H1 (cell line): ENCODE data around the gene PCDHGB3. TPM values are rescaled to one million over a fixed set of nuclear protein-coding genes. Genes with fewer than 3 reads are reported as not detected.

ENCODE experiments used
- CTCF ChIA-PET: fragments of 300-600 bp; sonication (Branson Sonifier 250); formaldehyde crosslinking; loops from one replicate; lab custom pipeline; 2021; ENCODE audit not compliant: partially characterized antibody; lab: Charles Lee
- POLR2A ChIA-PET: fragments of 300-600 bp; sonication (Branson Sonifier 250); formaldehyde crosslinking; loops from one replicate; lab custom pipeline; 2021; ENCODE audit warnings: inconsistent platforms; ENCODE audit not compliant: partially characterized antibody; lab: Charles Lee
- DNase-seq, 2 experiments: peaks; one replicate each; pipeline versions ENCODE4 v3.0.0 to v3.0.0-alpha.2; 2010 to 2022; ENCODE audit warnings: low spot score in 2 of 2, low read depth in 1 of 2, mixed read lengths in 1 of 2
- FAIRE-seq: peaks from 2 replicates; lab custom pipeline; 2011; peaks lifted over from hg19 to GRCh38; lab: Jason Lieb, UNC
- H2AFZ ChIP-seq: 2 replicates; pipeline ENCODE4 v1.8.1; 2012; ENCODE audit warnings: low read length, inconsistent platforms
- H2AK5ac ChIP-seq: 2 replicates; pipeline ENCODE4 v1.6.1; 2013; ENCODE audit warnings: low read depth, low read length
- H2BK120ac ChIP-seq: replicated peaks from 2 replicates; pipeline ENCODE3; 2013; ENCODE audit warnings: low read depth, low read length, inconsistent platforms
- H2BK12ac ChIP-seq: 2 replicates; pipeline ENCODE4 v1.6.1; 2013; ENCODE audit warnings: low read depth, low read length
- H2BK15ac ChIP-seq: 2 replicates; pipeline ENCODE4 v1.6.1; 2013; ENCODE audit warnings: low read length
- H2BK20ac ChIP-seq: 2 replicates; pipeline ENCODE4 v1.6.1; 2013; ENCODE audit warnings: low read length
- H2BK5ac ChIP-seq: 2 replicates; pipeline ENCODE4 v1.6.1; 2013; ENCODE audit warnings: low read depth, low read length
- H3K14ac ChIP-seq: 2 replicates; pipeline ENCODE4 v1.6.1; 2013; ENCODE audit warnings: inconsistent platforms; ENCODE audit not compliant: insufficient read length
- H3K18ac ChIP-seq: 2 replicates; pipeline ENCODE4 v1.6.1; 2013; ENCODE audit warnings: low read length; ENCODE audit errors: extremely low read depth
- H3K23ac ChIP-seq: 2 replicates; pipeline ENCODE4 v1.6.1; 2013; ENCODE audit warnings: inconsistent platforms; ENCODE audit not compliant: insufficient read length
- H3K23me2 ChIP-seq: 2 replicates; pipeline ENCODE4 v1.6.1; 2013; ENCODE audit warnings: low read depth, low read length
- H3K27ac ChIP-seq: 2 replicates; pipeline ENCODE4 v1.6.1; 2011; ENCODE audit warnings: low read depth, low read length, inconsistent platforms
- H3K27me3 ChIP-seq, 4 experiments: replicated peaks in 1 of 4; 1 replicate in 1 of 4; 2 replicates in 3 of 4; pipeline versions ENCODE4 v1.6.1 to v1.8.1; 2011 to 2013; ENCODE audit warnings: low read length in 3 of 4, mild to moderate bottlenecking in 3 of 4, inconsistent platforms in 2 of 4, mixed read lengths in 2 of 4, moderate library complexity in 1 of 4; ENCODE audit not compliant: control insufficient read depth in 3 of 4, insufficient read depth in 3 of 4; ENCODE audit errors: extremely low read depth in 1 of 4
- H3K36me3 ChIP-seq, 4 experiments: 2 replicates each; pipeline versions ENCODE4 v1.6.1 to v1.8.1; 2011 to 2013; ENCODE audit warnings: mild to moderate bottlenecking in 4 of 4, low read length in 3 of 4, moderate library complexity in 2 of 4, control low read depth in 1 of 4, inconsistent platforms in 1 of 4; ENCODE audit not compliant: insufficient read depth in 4 of 4, control insufficient read depth in 2 of 4
- H3K4ac ChIP-seq: replicated peaks from 2 replicates; pipeline ENCODE3; 2013; ENCODE audit warnings: low read length, low read depth, mixed read lengths, inconsistent platforms; ENCODE audit not compliant: insufficient read length
- H3K4me1 ChIP-seq, 4 experiments: replicated peaks in 1 of 4; 1 replicate in 1 of 4; 2 replicates in 3 of 4; pipeline versions ENCODE4 v1.6.1 to v1.8.1; 2011 to 2013; ENCODE audit warnings: low read length in 3 of 4, inconsistent platforms in 2 of 4, mixed read lengths in 1 of 4; ENCODE audit not compliant: insufficient read depth in 4 of 4, control insufficient read depth in 3 of 4
- H3K4me2 ChIP-seq, 2 experiments: 2 replicates each; pipeline versions ENCODE4 v1.6.1 to v1.8.1; 2011 to 2013; ENCODE audit warnings: low read depth in 2 of 2, low read length in 2 of 2, control low read depth in 1 of 2, inconsistent platforms in 1 of 2, mild to moderate bottlenecking in 1 of 2; ENCODE audit not compliant: insufficient read depth in 1 of 2
- H3K4me3 ChIP-seq, 4 experiments: fragments of 200-600, 300-600 bp in 1 of 4; sonication (generic), shearing (Covaris generic), sonication (Bioruptor Twin) in 1 of 4; 2 replicates each; pipeline versions ENCODE4 v1.5.1 to v1.8.1; 2011 to 2016; ENCODE audit warnings: low read length in 4 of 4, low read depth in 3 of 4, control low read depth in 2 of 4, inconsistent platforms in 2 of 4, mild to moderate bottlenecking in 2 of 4, mixed read lengths in 1 of 4, moderate library complexity in 1 of 4; ENCODE audit not compliant: insufficient read depth in 2 of 4; ENCODE audit errors: extremely low read depth in 1 of 4
- H3K56ac ChIP-seq: replicated peaks from 2 replicates; pipeline ENCODE3; 2013; ENCODE audit warnings: low read depth, mild to moderate bottlenecking, mixed read lengths, low read length, inconsistent platforms; ENCODE audit not compliant: insufficient read length
- H3K79me1 ChIP-seq: 2 replicates; pipeline ENCODE4 v1.6.1; 2013; ENCODE audit warnings: low read depth, low read length, control low read depth
- H3K79me2 ChIP-seq, 2 experiments: 2 replicates each; pipeline versions ENCODE4 v1.6.1 to v1.8.1; 2012 to 2013; ENCODE audit warnings: low read length in 2 of 2, mild to moderate bottlenecking in 2 of 2, inconsistent platforms in 1 of 2; ENCODE audit not compliant: insufficient read depth in 2 of 2, control insufficient read depth in 1 of 2
- H3K9ac ChIP-seq, 4 experiments: replicated peaks in 1 of 4; 1 replicate in 1 of 4; 2 replicates in 3 of 4; pipeline versions ENCODE4 v1.6.1 to v1.8.1; 2011 to 2013; ENCODE audit warnings: low read depth in 3 of 4, low read length in 3 of 4, control low read depth in 2 of 4, mild to moderate bottlenecking in 2 of 4, moderate library complexity in 2 of 4, inconsistent platforms in 1 of 4; ENCODE audit errors: extremely low read depth in 1 of 4
- H3K9me3 ChIP-seq, 2 experiments: 2 replicates each; pipeline versions ENCODE4 v1.6.1 to v1.8.1; 2012 to 2013; ENCODE audit warnings: mild to moderate bottlenecking in 2 of 2, moderate library complexity in 2 of 2, control low read depth in 1 of 2, inconsistent platforms in 1 of 2, low read depth in 1 of 2, low read length in 1 of 2, mixed read lengths in 1 of 2; ENCODE audit not compliant: insufficient read depth in 2 of 2
- H4K20me1 ChIP-seq, 2 experiments: replicated peaks in 1 of 2; 2 replicates each; pipeline versions ENCODE3 to v1.8.1; 2011 to 2013; ENCODE audit warnings: inconsistent platforms in 2 of 2, low read length in 2 of 2, mild to moderate bottlenecking in 1 of 2; ENCODE audit not compliant: insufficient read depth in 2 of 2, control insufficient read depth in 1 of 2
- H4K5ac ChIP-seq: 2 replicates; pipeline ENCODE4 v1.6.1; 2013; ENCODE audit warnings: low read length, low read depth, mixed read lengths, inconsistent platforms; ENCODE audit not compliant: insufficient read length
- H4K8ac ChIP-seq: 2 replicates; pipeline ENCODE4 v1.8.0; 2013; ENCODE audit warnings: mild to moderate bottlenecking, moderate library complexity, low read length, inconsistent platforms; ENCODE audit not compliant: insufficient read depth; ENCODE audit errors: extremely low read depth
- H4K91ac ChIP-seq: replicated peaks from 2 replicates; pipeline ENCODE3; 2013; ENCODE audit warnings: low read length, mixed read lengths, inconsistent platforms; ENCODE audit not compliant: insufficient read length
- CEBPB ChIP-seq: IDR thresholded peaks from 2 replicates; pipeline ENCODE4 v1.6.1; 2012; ENCODE audit warnings: low read depth, low read length
- HDAC6 ChIP-seq: IDR thresholded peaks from one replicate; pipeline ENCODE4 v1.7.1; 2012; ENCODE audit warnings: low read depth, mild to moderate bottlenecking, inconsistent platforms, low read length, moderate library complexity
- MAX ChIP-seq: IDR thresholded peaks from 2 replicates; pipeline ENCODE4 v1.6.1; 2012; ENCODE audit warnings: inconsistent platforms
- POLR2AphosphoS5 ChIP-seq: IDR thresholded peaks from 2 replicates; pipeline ENCODE4 v1.6.1; 2011; ENCODE audit warnings: low read depth, low read length
- RBBP5 ChIP-seq: IDR thresholded peaks from 2 replicates; pipeline ENCODE4 v1.7.1; 2012; ENCODE audit warnings: low read depth, mild to moderate bottlenecking, inconsistent platforms, low read length, moderate library complexity, borderline replicate concordance
- SAP30 ChIP-seq: fragments of 300-600 bp; sonication (generic); IDR thresholded peaks from 2 replicates; pipeline ENCODE4 v1.7.1; 2012; ENCODE audit warnings: low read length, moderate library complexity, mild to moderate bottlenecking, inconsistent platforms; ENCODE audit not compliant: insufficient read depth, insufficient replicate concordance
- SP4 ChIP-seq: IDR thresholded peaks from 2 replicates; pipeline ENCODE4 v1.6.1; 2012; ENCODE audit warnings: low read length, inconsistent platforms
- SRF ChIP-seq: IDR thresholded peaks from 2 replicates; pipeline ENCODE4 v1.6.1; 2011; ENCODE audit warnings: mild to moderate bottlenecking, low read depth, low read length, moderate library complexity
- TEAD4 ChIP-seq: IDR thresholded peaks from 2 replicates; pipeline ENCODE4 v1.6.1; 2012; ENCODE audit warnings: low read depth, low read length, inconsistent platforms, mixed read lengths
- YY1 ChIP-seq: IDR thresholded peaks from 2 replicates; pipeline ENCODE4 v1.6.1; 2011; ENCODE audit warnings: low read depth, mild to moderate bottlenecking, low read length
- WGBS, 2 experiments: shearing (Covaris generic) in 1 of 2; methylation state at CpG; one replicate each; pipeline versions ENCODE4 v1.1.6 to v1.1.7; 2013 to 2015; ENCODE audit warnings: low lambda C conversion rate in 2 of 2, mixed read lengths in 2 of 2, inconsistent platforms in 1 of 2, low coverage in 1 of 2, missing lambda C conversion rate in 1 of 2; ENCODE audit not compliant: insufficient replicate concordance in 2 of 2, insufficient coverage in 1 of 2, insufficient read length in 1 of 2; ENCODE audit errors: extremely low coverage in 1 of 2, missing lambda C conversion rate in 1 of 2; 5-methylcytosine and 5-hydroxymethylcytosine counted together
- polyA plus RNA-seq, 7 experiments: library from polyadenylated mRNA; depleted of rRNA in 3 of 7; stranded (reverse) in 5 of 7; unstranded in 2 of 7; fragments of >200 nt in 5 of 7; fragments of 200-250 nt in 2 of 7; gene quantifications; 1 replicate in 5 of 7; 2 replicates in 1 of 7; 4 replicates in 1 of 7; pipeline versions ENCODE4 v1.2.1 to v1.2.3, GENCODE V29; 2011 to 2013; ENCODE audit warnings: missing spikeins in 2 of 7, mixed read lengths in 2 of 7
- total RNA-seq: library from RNA; stranded (reverse); fragmentation: NEBNext Ultra II Directional; extraction: Animal tissue kit (Norgen Biotek cat#: 25700); gene quantifications from 2 replicates; pipeline ENCODE4 v1.2.1, GENCODE V29; 2021

The PCDHGB3 gene
- total and polyA plus RNA-seq, 2 of the 8 experiments (the other 6 are each of a cell fraction or from before 2014, with no cell fraction given), result 1.6 to 1.9 TPM

DNA sequence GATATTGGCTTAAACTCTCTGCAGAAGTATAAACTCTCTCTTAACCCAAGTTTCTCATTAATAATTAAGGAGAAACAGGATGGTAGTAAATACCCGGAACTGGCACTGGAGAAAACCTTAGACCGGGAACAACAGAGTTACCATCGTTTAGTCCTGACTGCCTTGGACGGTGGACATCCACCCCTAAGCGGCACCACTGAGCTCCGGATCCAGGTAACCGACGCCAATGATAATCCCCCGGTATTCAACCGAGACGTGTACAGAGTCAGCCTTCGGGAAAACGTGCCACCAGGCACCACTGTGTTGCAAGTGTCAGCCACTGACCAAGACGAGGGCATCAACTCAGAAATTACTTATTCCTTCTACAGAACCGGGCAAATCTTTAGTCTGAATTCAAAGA, 28.6 kb downstream of the PCDHGB3 start:
- H3K4ac ChIP-seq, result no peak overlapping the region
- no peaks in the 10 kb centered on the region for H3K27me3 ChIP-seq
- no peak overlapping the region for H2BK120ac ChIP-seq
- no peak for FAIRE-seq
- H3K23ac ChIP-seq, result no peak overlapping the region
- no peak overlapping the region for H3K4me2 ChIP-seq
- no peak overlapping the region for H2BK12ac ChIP-seq
- H3K23me2 ChIP-seq, result no peaks in the 10 kb centered on the region
- no peak overlapping the region for H3K4me3 ChIP-seq
- H2AK5ac ChIP-seq, result no peak overlapping the region
- H3K18ac ChIP-seq, result no peak overlapping the region
- no peak overlapping the region for H3K56ac ChIP-seq
- H3K79me1 ChIP-seq, result no peaks in the 10 kb centered on the region
- no peaks in the 10 kb centered on the region for H3K79me2 ChIP-seq
- no peaks in the 10 kb centered on the region for H4K20me1 ChIP-seq
- ChIA-PET POLR2A (no interaction called here), CTCF (interaction anchor here (1.3 to 4.0 kb wide), 11 partner anchors 8 to 175 kb away, joined by 3 to 34 read pairs (median 9); partner anchors contain the start of genes PCDHB15, PCDHGA10, PCDHGA4 and PCDHGB3)
- H2BK5ac ChIP-seq, result no peak overlapping the region
- no peak overlapping the region for H3K14ac ChIP-seq
- H4K91ac ChIP-seq, result no peak overlapping the region
- no peak overlapping the region for H2BK20ac ChIP-seq
- no peak overlapping the region for H2BK15ac ChIP-seq
- WGBS, 2 experiments, result 91% methylated on average over 15 of the region's 15 CpGs; no CpG with 5 or more reads in 1 of the 2 experiments
- H3K9ac ChIP-seq, result no peak overlapping the region
- DNase-seq, result no peak
- H2AFZ ChIP-seq, result no peak overlapping the region
- H3K36me3 ChIP-seq, result peaks cover 0 to 12% (median under 1%) of the 10 kb centered on the region in 4 experiments; a peak in 2 of 8 replicates
- H3K4me1 ChIP-seq, result no peaks in the 10 kb centered on the region
- H4K5ac ChIP-seq, result no peak overlapping the region
- no peak overlapping the region for H4K8ac ChIP-seq
- H3K9me3 ChIP-seq, result peaks cover 45 to 56% of the 10 kb centered on the region in 2 experiments
- H3K27ac ChIP-seq, result no peak overlapping the region
- TF ChIP-seq POLR2AphosphoS5, result no peak
- no peak for TF ChIP-seq RBBP5
- TF ChIP-seq SRF, result no peak
- TF ChIP-seq TEAD4, result no peak
- TF ChIP-seq MAX, result no peak
- TF ChIP-seq YY1, result no peak
- TF ChIP-seq SP4, result no peak
- no peak for TF ChIP-seq SAP30
- no peak for TF ChIP-seq HDAC6
- TF ChIP-seq CEBPB, result no peak
